Panc1 (cell line): Measurements from ENCODE around the gene LARGE2.

Source experiments
- CTCF ChIP-seq: fragments of 450-650 bp; IDR thresholded peaks from 2 replicates; pipeline ENCODE4 v1.5.1; 2017; ENCODE audit warnings: mild to moderate bottlenecking
- POLR2AphosphoS5 ChIP-seq: IDR thresholded peaks from 2 replicates; pipeline ENCODE4 v1.6.1; 2012; ENCODE audit warnings: mild to moderate bottlenecking, low read depth, low read length, moderate library complexity
- SIN3A ChIP-seq: IDR thresholded peaks from 2 replicates; pipeline ENCODE4 v1.6.1; 2012; ENCODE audit warnings: low read depth, mild to moderate bottlenecking, low read length, moderate library complexity, borderline replicate concordance; ENCODE audit not compliant: insufficient read depth
- TCF7L2 ChIP-seq: IDR thresholded peaks from 2 replicates; pipeline ENCODE4 v1.6.1; 2011; ENCODE audit warnings: mild to moderate bottlenecking, low read depth, low read length, inconsistent platforms

- TF ChIP-seq CTCF: no peak
- no peak for TF ChIP-seq POLR2AphosphoS5
- TF ChIP-seq SIN3A: no peak
- no peak for TF ChIP-seq TCF7L2
These were observed 32.5 kb upstream of the LARGE2 start for GRCh38 chr11:45889966-45890365.
